Vagina (tissue), 2 donors: ENCODE measurements around the gene SPON1. TPM values are rescaled to one million over a fixed set of nuclear protein-coding genes. Genes with fewer than 3 reads are reported as not detected.
A peak's percentile ranks its signal among the peaks of the same experiment; 100 is the strongest.

Source experiments
- DNase-seq, 2 donors: peaks; one replicate each; pipeline ENCODE4 v3.0.0-alpha.2; 2017; ENCODE audit errors: extremely low spot score in 2 of 2
- H3K27ac ChIP-seq: fragments of 200-600 bp; sonication (generic); one replicate; pipeline ENCODE4 v1.5.1; 2019
- H3K27me3 ChIP-seq: fragments of 200-600 bp; sonication (generic); one replicate; pipeline ENCODE4 v1.5.1; 2019
- H3K36me3 ChIP-seq, 2 donors: fragments of 200-600 bp; sonication (generic); one replicate each; pipeline ENCODE4 v1.5.1; 2017 to 2019
- H3K4me1 ChIP-seq: fragments of 200-600 bp; sonication (generic); one replicate; pipeline ENCODE4 v1.5.1; 2019
- H3K4me3 ChIP-seq, 2 donors: fragments of 200-600 bp; sonication (generic); 1 replicate in 1 of 2; 2 replicates in 1 of 2; pipeline ENCODE4 v1.5.1; 2016 to 2019
- H3K9me3 ChIP-seq: fragments of 200-600 bp; sonication (generic); one replicate; pipeline ENCODE4 v1.5.1; 2019
- CTCF ChIP-seq, 3 experiments: fragments of 450-650 bp in 2 of 3; fragments of 200-600 bp in 1 of 3; sonication (generic) in 1 of 3; IDR thresholded peaks; one replicate each; pipeline ENCODE4 v1.5.1; 2017 to 2019; ENCODE audit warnings: antibody characterized with exemption in 3 of 3, mild to moderate bottlenecking in 2 of 3, moderate library complexity in 2 of 3
- POLR2A ChIP-seq, 2 donors: fragments of 450-650 bp; IDR thresholded peaks; one replicate each; pipeline ENCODE4 v1.6.1; 2017; ENCODE audit warnings: antibody characterized with exemption in 2 of 2, mild to moderate bottlenecking in 2 of 2, moderate library complexity in 2 of 2
- POLR2AphosphoS5 ChIP-seq, 2 donors: sonication (generic); formaldehyde crosslinking; IDR thresholded peaks; one replicate each; pipeline ENCODE4 v1.9.0; 2017; ENCODE audit warnings: antibody characterized with exemption in 2 of 2, mild to moderate bottlenecking in 2 of 2, low read depth in 1 of 2; ENCODE audit not compliant: insufficient read depth in 1 of 2
- intact Hi-C: fragments of 100-400 bp; cut with DNase I; formaldehyde crosslinking; loops from one replicate; pipeline ENCODE4 v1.15.1; 2023
- total RNA-seq: library from RNA; depleted of rRNA; stranded (reverse); fragments of >200 nt; gene quantifications from one replicate; pipeline ENCODE4 v1.2.3, GENCODE V29; 2016

SPON1 gene
- total RNA-seq, 1 donor from 2014 or later: 31.7 TPM

- intact Hi-C loops: no loop called here
- TF ChIP-seq POLR2AphosphoS5 (IDR thresholded peaks at IDR 0.05; ENCODE audit: insufficient read depth in 1 of 2, low read depth in 1 of 2) (no peak), CTCF (IDR thresholded peaks at IDR 0.05) (no peak)
- no peaks in the 10 kb centered on the region for H3K4me1 ChIP-seq
- no peak overlapping the region for H3K4me3 ChIP-seq
- no peaks in the 10 kb centered on the region for H3K27me3 ChIP-seq
- H3K27ac ChIP-seq: no peak overlapping the region
- no peaks in the 10 kb centered on the region for H3K36me3 ChIP-seq
- DNase-seq: peak in 1 of 2 donors; percentile 83
- H3K9me3 ChIP-seq: no peaks in the 10 kb centered on the region
Measured at GRCh38 chr11:14254533-14255237, 292.2 kb downstream of the SPON1 start.

- intact Hi-C loops: no loop called here
- TF ChIP-seq CTCF (IDR thresholded peaks at IDR 0.05): no peak
- no peak for TF ChIP-seq POLR2A (IDR thresholded peaks at IDR 0.05)
- TF ChIP-seq POLR2AphosphoS5 (IDR thresholded peaks at IDR 0.05; ENCODE audit: insufficient read depth in 1 of 2, low read depth in 1 of 2): no peak
- H3K4me3 ChIP-seq: no peak overlapping the region
Measured at GRCh38 chr11:14255238-14255534, 292.7 kb downstream of the SPON1 start.

GRCh38 chr11:14258221-14258935 lies 295.9 kb downstream of the SPON1 start:
- Histone ChIP-seq H3K9me3 (no peaks in the 10 kb centered on the region), H3K27me3 (no peaks in the 10 kb centered on the region), H3K27ac (no peak overlapping the region), H3K36me3 (no peaks in the 10 kb centered on the region), H3K4me1 (no peaks in the 10 kb centered on the region), H3K4me3 (no peak overlapping the region)
- no peak for DNase-seq
- TF ChIP-seq CTCF (IDR thresholded peaks at IDR 0.05): no peak
- TF ChIP-seq POLR2AphosphoS5 (IDR thresholded peaks at IDR 0.05; ENCODE audit: insufficient read depth in 1 of 2, low read depth in 1 of 2): no peak
- no peak for TF ChIP-seq POLR2A (IDR thresholded peaks at IDR 0.05)
- intact Hi-C loops: no loop called here

More at GRCh38 chr11:14255238-14255534, 292.7 kb downstream of the SPON1 start:
- Histone ChIP-seq H3K27me3 (no peaks in the 10 kb centered on the region), H3K36me3 (no peaks in the 10 kb centered on the region), H3K27ac (no peak overlapping the region), H3K9me3 (no peaks in the 10 kb centered on the region), H3K4me1 (no peaks in the 10 kb centered on the region)
- no peak for DNase-seq

GRCh38 chr11:14259186-14259784 lies 296.8 kb downstream of the SPON1 start:
- no peaks in the 10 kb centered on the region for H3K36me3 ChIP-seq
- H3K27me3 ChIP-seq: no peaks in the 10 kb centered on the region
- intact Hi-C loops: no loop called here
- no peaks in the 10 kb centered on the region for H3K4me1 ChIP-seq
- H3K27ac ChIP-seq: no peak overlapping the region
- peak in 1 of 2 donors; percentile 84 for DNase-seq
- TF ChIP-seq POLR2A (IDR thresholded peaks at IDR 0.05) (no peak), POLR2AphosphoS5 (IDR thresholded peaks at IDR 0.05; ENCODE audit: insufficient read depth in 1 of 2, low read depth in 1 of 2) (no peak), CTCF (IDR thresholded peaks at IDR 0.05) (no peak)
- H3K4me3 ChIP-seq: no peak overlapping the region
- no peaks in the 10 kb centered on the region for H3K9me3 ChIP-seq

GRCh38 chr11:14259878-14260277 lies 297.4 kb downstream of the SPON1 start:
- Histone ChIP-seq H3K9me3 (no peaks in the 10 kb centered on the region), H3K4me3 (no peak overlapping the region), H3K36me3 (no peaks in the 10 kb centered on the region), H3K27ac (no peak overlapping the region), H3K27me3 (no peaks in the 10 kb centered on the region), H3K4me1 (no peaks in the 10 kb centered on the region)
- intact Hi-C loops: no loop called here
- TF ChIP-seq POLR2AphosphoS5 (IDR thresholded peaks at IDR 0.05; ENCODE audit: insufficient read depth in 1 of 2, low read depth in 1 of 2) (no peak), CTCF (IDR thresholded peaks at IDR 0.05) (no peak), POLR2A (IDR thresholded peaks at IDR 0.05) (no peak)
- DNase-seq: no peak
